SU-DHL-6 (cell line): ENCODE results near the gene RIOK1.

Experiments used
- CTCF ChIP-seq: fragments of 200-600 bp; sonication (generic); IDR thresholded peaks from one replicate; pipeline ENCODE4 v1.5.1; 2017; ENCODE audit warnings: antibody characterized with exemption, mild to moderate bottlenecking, low read length, moderate library complexity; ENCODE audit not compliant: insufficient read depth, poor library complexity, severe bottlenecking
- EZH2phosphoT487 ChIP-seq: fragments of 200-600 bp; sonication (generic), shearing (Covaris generic); conservative IDR thresholded peaks from 2 replicates; pipeline ENCODE4 v1.6.1; 2018; ENCODE audit warnings: mild to moderate bottlenecking, antibody characterized with exemption, low read length, moderate library complexity, mixed read lengths

- no peak for TF ChIP-seq CTCF
- TF ChIP-seq EZH2phosphoT487: no peak
Observed at GRCh38 chr6:7438011-7438410, 48.4 kb downstream of the RIOK1 start.
